ENCODE measurements around the gene ZNF12. TPM values are rescaled to one million over a fixed set of nuclear protein-coding genes. Genes with fewer than 3 reads are reported as not detected.

Gene ZNF12
- total RNA-seq, 2 donors from 2014 or later = 24.2 to 29.4 TPM

- Histone ChIP-seq H3K9ac (ENCODE audit: extremely low read depth, low read length, poor library complexity, severe bottlenecking) (no peak overlapping the region), H3K4me1 (ENCODE audit: control insufficient read depth, insufficient read depth, low read length) (no peaks in the 10 kb centered on the region), H3K36me3 (ENCODE audit: control insufficient read depth, insufficient read depth, low read length) (peaks cover 13% of the 10 kb centered on the region), H3K9me3 (ENCODE audit: control insufficient read depth, low read length) (no peaks in the 10 kb centered on the region), H3K27me3 (ENCODE audit: control insufficient read depth, insufficient read depth, low read length, poor library complexity, severe bottlenecking) (no peaks in the 10 kb centered on the region), H3K4me3 (ENCODE audit: low read length) (no peak overlapping the region), H3K27ac (ENCODE audit: low read depth, low read length) (no peak overlapping the region)
- H3K9me3 Mint-ChIP-seq = no peaks in the 10 kb centered on the region
- peaks cover 9% of the 10 kb centered on the region for H3K4me1 Mint-ChIP-seq
- WGBS, 2 experiments (ENCODE audit: insufficient coverage in 1 of 2, insufficient read length in 1 of 2) = 92 to 93% methylated on average over 16 to 22 of the region's 22 CpGs
- H3K4me3 Mint-ChIP-seq = no peak overlapping the region
- no peak for TF ChIP-seq CTCF (conservative IDR thresholded peaks at IDR 0.05)
- H3K36me3 Mint-ChIP-seq (ENCODE audit: low read depth) = peaks cover 48% of the 10 kb centered on the region
- H3K27ac Mint-ChIP-seq = no peak overlapping the region
- no peak for DNase-seq
- H3K27me3 Mint-ChIP-seq (ENCODE audit: insufficient read depth) = no peaks in the 10 kb centered on the region
Observed at GRCh38 chr7:6642861-6643640, 63.7 kb downstream of the ZNF12 start.

GRCh38 chr7:6642239-6642839 lies 64.4 kb downstream of the ZNF12 start:
- no peak overlapping the region for H3K4me3 Mint-ChIP-seq
- H3K9ac ChIP-seq (ENCODE audit: extremely low read depth, low read length, poor library complexity, severe bottlenecking) = no peak overlapping the region
- peaks cover 12% of the 10 kb centered on the region for H3K36me3 ChIP-seq (ENCODE audit: control insufficient read depth, insufficient read depth, low read length)
- TF ChIP-seq CTCF (conservative IDR thresholded peaks at IDR 0.05) = no peak
- peaks cover 12% of the 10 kb centered on the region for H3K4me1 Mint-ChIP-seq
- no peaks in the 10 kb centered on the region for H3K4me1 ChIP-seq (ENCODE audit: control insufficient read depth, insufficient read depth, low read length)
- no peaks in the 10 kb centered on the region for H3K9me3 Mint-ChIP-seq
- WGBS, 2 experiments (ENCODE audit: insufficient coverage in 1 of 2, insufficient read length in 1 of 2) = 96 to 97% methylated on average over 18 to 24 of the region's 24 CpGs
- H3K27ac ChIP-seq (ENCODE audit: low read depth, low read length) = no peak overlapping the region
- no peak overlapping the region for H3K27ac Mint-ChIP-seq
- no peak overlapping the region for H3K4me3 ChIP-seq (ENCODE audit: low read length)
- peaks cover 48% of the 10 kb centered on the region for H3K36me3 Mint-ChIP-seq (ENCODE audit: low read depth)
- H3K27me3 ChIP-seq (ENCODE audit: control insufficient read depth, insufficient read depth, low read length, poor library complexity, severe bottlenecking) = no peaks in the 10 kb centered on the region
- H3K27me3 Mint-ChIP-seq (ENCODE audit: insufficient read depth) = no peaks in the 10 kb centered on the region
- no peaks in the 10 kb centered on the region for H3K9me3 ChIP-seq (ENCODE audit: control insufficient read depth, low read length)
- DNase-seq = no peak

GRCh38 chr7:6641305-6642035 lies 65.3 kb downstream of the ZNF12 start:
- Histone ChIP-seq H3K4me3 (ENCODE audit: low read length) (no peak overlapping the region), H3K9ac (ENCODE audit: extremely low read depth, low read length, poor library complexity, severe bottlenecking) (no peak overlapping the region), H3K9me3 (ENCODE audit: control insufficient read depth, low read length) (no peaks in the 10 kb centered on the region), H3K27ac (ENCODE audit: low read depth, low read length) (no peak overlapping the region), H3K4me1 (ENCODE audit: control insufficient read depth, insufficient read depth, low read length) (no peaks in the 10 kb centered on the region), H3K36me3 (ENCODE audit: control insufficient read depth, insufficient read depth, low read length) (peaks cover 12% of the 10 kb centered on the region), H3K27me3 (ENCODE audit: control insufficient read depth, insufficient read depth, low read length, poor library complexity, severe bottlenecking) (no peaks in the 10 kb centered on the region)
- DNase-seq = no peak
- no peaks in the 10 kb centered on the region for H3K27me3 Mint-ChIP-seq (ENCODE audit: insufficient read depth)
- 94 to 96% methylated on average over 14 to 15 of the region's 15 CpGs for WGBS, 2 experiments (ENCODE audit: insufficient coverage in 1 of 2, insufficient read length in 1 of 2)
- TF ChIP-seq CTCF (conservative IDR thresholded peaks at IDR 0.05) = no peak
- peaks cover 48% of the 10 kb centered on the region for H3K36me3 Mint-ChIP-seq (ENCODE audit: low read depth)
- no peak overlapping the region for H3K4me3 Mint-ChIP-seq
- H3K27ac Mint-ChIP-seq = peak overlapping the region; percentile 9
- peaks cover 12% of the 10 kb centered on the region for H3K4me1 Mint-ChIP-seq
- no peaks in the 10 kb centered on the region for H3K9me3 Mint-ChIP-seq

All from endodermal cell (in vitro differentiated cells).